Activated CD8-positive, alpha-beta T cell treated with anti-CD3 and anti-CD28 coated beads for 36 hours (primary cell): ENCODE data around the gene APBB2. TPM values are rescaled to one million over a fixed set of nuclear protein-coding genes. Genes with fewer than 3 reads are reported as not detected.

Experiments
- ATAC-seq: fragments of 200-7000 bp; cut with Tn5 transposase; one replicate; pipeline ENCODE4 v1.10.0; 2021; ENCODE audit warnings: mild to moderate bottlenecking, moderate library complexity
- CTCF ChIA-PET: fragments of 350-600 bp; sonication (Branson Sonifier 250); formaldehyde crosslinking; loops from one replicate; lab custom pipeline; 2021; ENCODE audit warnings: antibody characterized with exemption; lab: Charles Lee
- POLR2A ChIA-PET: fragments of 350-600 bp; sonication (Branson Sonifier 250); formaldehyde crosslinking; loops from one replicate; lab custom pipeline; 2021; ENCODE audit warnings: antibody characterized with exemption; lab: Charles Lee
- DNase-seq: peaks from one replicate; pipeline ENCODE4 v3.0.0-alpha.2; 2020
- H3K27ac Mint-ChIP-seq: one replicate; pipeline ENCODE4 v1.8.0; 2021; ENCODE audit warnings: mild to moderate bottlenecking, mixed read lengths
- H3K27me3 Mint-ChIP-seq: one replicate; pipeline ENCODE4 v1.8.0; 2021; ENCODE audit warnings: mixed read lengths
- H3K36me3 Mint-ChIP-seq: one replicate; pipeline ENCODE4 v1.8.0; 2021; ENCODE audit warnings: low read depth, mixed read lengths
- H3K4me1 Mint-ChIP-seq: one replicate; pipeline ENCODE4 v1.8.0; 2021; ENCODE audit warnings: low read depth, mixed read lengths
- H3K4me3 Mint-ChIP-seq: one replicate; pipeline ENCODE4 v1.8.0; 2021; ENCODE audit warnings: mild to moderate bottlenecking, moderate library complexity, mixed read lengths
- H3K9me3 Mint-ChIP-seq: one replicate; pipeline ENCODE4 v1.8.0; 2021; ENCODE audit warnings: mixed read lengths
- intact Hi-C: fragments of 100-400 bp; cut with micrococcal nuclease; formaldehyde crosslinking; loops from one replicate; pipeline ENCODE4 v1.10.0; 2022
- total RNA-seq, 2 experiments: library from RNA; stranded (reverse); gene quantifications; one replicate each; pipeline ENCODE4 v1.2.3, GENCODE V29; 2021
- TF ChIP-seq, protein P1 (sequence below): fragments of 200-600 bp; IDR thresholded peaks from one replicate; pipeline ENCODE4 v1.8.0; 2022; ENCODE audit warnings: antibody characterized with exemption, mild to moderate bottlenecking

Gene APBB2
- total RNA-seq, 2 experiments from 2014 or later: 0.89 to 2.3 TPM

DNA sequence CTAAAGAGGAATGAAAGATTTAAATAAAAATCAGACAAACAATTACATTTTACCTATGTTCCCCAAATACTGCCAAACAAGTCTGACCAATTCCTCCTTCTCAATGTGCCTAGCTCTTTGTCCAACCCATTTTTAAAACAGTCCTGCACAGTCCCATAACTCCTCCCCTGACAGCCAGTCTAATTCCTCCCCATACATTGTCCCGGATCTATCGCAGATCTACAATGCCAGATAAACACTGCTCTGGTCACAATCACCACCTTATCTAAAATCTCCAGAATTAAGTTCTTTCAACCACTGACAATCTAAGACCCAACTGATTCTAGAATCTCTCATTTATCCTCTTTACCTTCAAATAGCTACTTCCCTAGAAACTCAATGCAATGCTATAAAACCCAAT, 176.0 kb downstream of the APBB2 start:
- Mint-ChIP-seq H3K4me1 (no peaks in the 10 kb centered on the region), H3K4me3 (no peak overlapping the region), H3K36me3 (no peaks in the 10 kb centered on the region), H3K9me3 (no peaks in the 10 kb centered on the region), H3K27me3 (no peaks in the 10 kb centered on the region), H3K27ac (no peak overlapping the region)
- ATAC-seq (no peak), DNase-seq (no peak)
- ChIA-PET CTCF (no interaction called here), POLR2A (interaction anchor here (0.6 kb wide), 1 partner anchor 224 kb away, joined by 3 read pairs; no protein-coding TSS in a partner anchor)
- TF ChIP-seq, protein P1, sequence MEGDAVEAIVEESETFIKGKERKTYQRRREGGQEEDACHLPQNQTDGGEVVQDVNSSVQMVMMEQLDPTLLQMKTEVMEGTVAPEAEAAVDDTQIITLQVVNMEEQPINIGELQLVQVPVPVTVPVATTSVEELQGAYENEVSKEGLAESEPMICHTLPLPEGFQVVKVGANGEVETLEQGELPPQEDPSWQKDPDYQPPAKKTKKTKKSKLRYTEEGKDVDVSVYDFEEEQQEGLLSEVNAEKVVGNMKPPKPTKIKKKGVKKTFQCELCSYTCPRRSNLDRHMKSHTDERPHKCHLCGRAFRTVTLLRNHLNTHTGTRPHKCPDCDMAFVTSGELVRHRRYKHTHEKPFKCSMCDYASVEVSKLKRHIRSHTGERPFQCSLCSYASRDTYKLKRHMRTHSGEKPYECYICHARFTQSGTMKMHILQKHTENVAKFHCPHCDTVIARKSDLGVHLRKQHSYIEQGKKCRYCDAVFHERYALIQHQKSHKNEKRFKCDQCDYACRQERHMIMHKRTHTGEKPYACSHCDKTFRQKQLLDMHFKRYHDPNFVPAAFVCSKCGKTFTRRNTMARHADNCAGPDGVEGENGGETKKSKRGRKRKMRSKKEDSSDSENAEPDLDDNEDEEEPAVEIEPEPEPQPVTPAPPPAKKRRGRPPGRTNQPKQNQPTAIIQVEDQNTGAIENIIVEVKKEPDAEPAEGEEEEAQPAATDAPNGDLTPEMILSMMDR: no peak
- intact Hi-C loops: no loop called here

DNA sequence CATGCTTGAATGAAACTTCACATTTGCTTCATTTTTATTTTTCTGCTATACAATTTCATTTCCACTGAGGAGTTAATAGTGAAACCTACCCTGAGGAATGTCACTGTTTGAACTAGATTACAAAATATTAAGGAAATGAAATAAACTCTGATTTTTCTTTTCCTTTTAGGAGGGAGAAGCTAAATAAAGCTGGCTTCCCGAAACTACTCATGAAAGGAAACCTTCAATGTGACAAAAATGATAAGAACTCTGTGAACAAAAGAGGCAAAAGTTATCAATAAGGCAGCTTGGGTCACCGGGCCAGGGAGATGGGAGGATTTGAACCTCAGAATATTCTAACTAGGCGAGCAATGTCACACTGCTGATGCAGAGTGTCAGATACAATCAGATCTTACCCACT, 185.2 kb downstream of the APBB2 start:
- intact Hi-C loops: no loop called here
- ATAC-seq (no peak), DNase-seq (no peak)
- Mint-ChIP-seq H3K36me3 (peaks cover 4% of the 10 kb centered on the region), H3K9me3 (peaks cover 26% of the 10 kb centered on the region), H3K27ac (no peak overlapping the region), H3K27me3 (no peaks in the 10 kb centered on the region), H3K4me3 (no peak overlapping the region), H3K4me1 (no peaks in the 10 kb centered on the region)
- TF ChIP-seq, protein P1: no peak
- CTCF ChIA-PET: interaction anchor here (1.6 kb wide), 1 partner anchor 105 kb away, joined by 4 read pairs; no protein-coding TSS in a partner anchor
- POLR2A ChIA-PET: no interaction called here

DNA sequence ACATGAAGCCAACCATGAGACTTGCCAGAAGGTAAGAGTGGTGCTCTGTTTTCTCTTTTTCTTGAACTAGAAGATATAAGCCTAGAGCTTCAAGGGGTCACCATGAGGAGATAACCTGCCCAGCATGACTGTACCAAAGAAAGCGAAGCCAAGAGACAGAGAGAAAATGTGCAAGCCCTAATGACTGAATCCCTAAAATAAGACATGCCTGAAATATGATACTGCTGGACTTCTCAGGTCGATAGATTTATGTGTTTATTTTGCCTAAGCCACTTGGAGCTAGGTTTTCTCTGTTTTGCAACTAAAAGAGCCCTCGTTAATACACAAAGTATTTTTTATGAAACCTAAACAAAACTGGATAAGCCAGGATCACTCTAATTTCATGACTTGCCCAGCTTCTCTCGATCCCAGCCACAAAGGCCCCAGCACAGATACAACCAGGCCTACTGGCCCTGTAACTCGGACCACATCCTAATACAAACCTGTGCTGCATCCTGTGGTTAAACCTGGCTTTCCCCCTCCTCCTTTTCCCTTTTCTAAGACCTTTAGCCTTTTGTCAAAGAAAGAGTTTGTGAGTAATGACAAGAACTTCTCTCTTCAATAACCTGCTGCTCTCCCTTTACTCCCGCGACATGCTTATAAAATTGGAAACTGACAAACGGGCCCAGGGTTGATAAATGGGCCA, 185.8 kb downstream of the APBB2 start:
- TF ChIP-seq, protein P1: no peak
- Mint-ChIP-seq H3K4me1 (no peaks in the 10 kb centered on the region), H3K36me3 (peaks cover 4% of the 10 kb centered on the region), H3K4me3 (no peak overlapping the region), H3K9me3 (peaks cover 28% of the 10 kb centered on the region), H3K27ac (no peak overlapping the region), H3K27me3 (no peaks in the 10 kb centered on the region)
- ATAC-seq (no peak), DNase-seq (no peak)
- ChIA-PET CTCF (interaction anchor here (0.6 kb wide), 1 partner anchor 59 kb away, joined by 3 read pairs; no protein-coding TSS in a partner anchor), POLR2A (no interaction called here)
- intact Hi-C loops: no loop called here

DNA sequence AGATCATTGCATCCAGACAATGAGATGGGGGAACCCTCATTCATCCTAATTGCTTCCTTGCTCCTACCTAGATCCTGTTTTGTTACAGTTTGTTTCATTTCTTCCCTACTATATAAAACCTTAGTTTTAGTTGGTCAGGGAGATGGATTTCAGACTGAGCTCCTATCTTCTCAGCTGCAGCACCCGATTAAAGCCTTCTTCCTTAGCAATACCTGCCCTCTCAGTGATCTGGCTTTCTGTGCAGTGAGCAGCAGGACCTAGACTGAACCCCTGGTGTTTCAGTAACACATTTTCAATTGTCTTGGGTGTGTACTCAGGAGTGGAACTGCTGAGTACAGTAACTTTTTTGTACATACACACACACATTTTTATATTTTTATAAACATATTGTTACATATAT, 187.4 kb downstream of the APBB2 start:
- TF ChIP-seq, protein P1: no peak

DNA sequence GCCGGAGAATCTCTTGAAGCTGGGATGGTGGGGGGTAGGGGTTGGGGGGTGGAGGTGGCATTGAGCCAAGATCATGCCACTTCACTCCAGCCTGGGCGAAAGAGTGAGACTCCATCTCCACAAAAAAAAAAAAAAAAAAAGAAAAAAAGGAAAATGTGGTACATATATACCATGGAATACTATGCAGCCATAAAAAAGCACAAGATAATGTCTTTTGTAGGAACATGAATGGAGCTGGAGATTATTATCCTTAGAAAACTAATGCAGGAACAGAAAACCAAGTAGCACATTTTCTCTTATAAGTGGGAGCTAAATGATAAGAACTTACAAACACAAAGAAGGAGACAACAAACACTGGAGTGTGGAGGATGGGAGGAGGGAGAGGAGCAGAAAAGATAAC, 188.5 kb downstream of the APBB2 start:
- Mint-ChIP-seq H3K4me3 (no peak overlapping the region), H3K9me3 (peaks cover 36% of the 10 kb centered on the region), H3K27me3 (no peaks in the 10 kb centered on the region), H3K4me1 (no peaks in the 10 kb centered on the region), H3K27ac (no peak overlapping the region), H3K36me3 (peaks cover 4% of the 10 kb centered on the region)
- TF ChIP-seq, protein P1: no peak
- ATAC-seq (no peak), DNase-seq (no peak)
- intact Hi-C loops: no loop called here
- ChIA-PET POLR2A (no interaction called here), CTCF (no interaction called here)

More for the DNA sequence above, 187.4 kb downstream of the APBB2 start:
- Mint-ChIP-seq H3K4me1 (no peaks in the 10 kb centered on the region), H3K27ac (no peak overlapping the region), H3K36me3 (peaks cover 4% of the 10 kb centered on the region), H3K27me3 (no peaks in the 10 kb centered on the region), H3K4me3 (no peak overlapping the region), H3K9me3 (peaks cover 33% of the 10 kb centered on the region)
- CTCF ChIA-PET: no interaction called here
- POLR2A ChIA-PET: no interaction called here
- DNase-seq: no peak
- intact Hi-C loops: no loop called here
- no peak for ATAC-seq
